Hematopoietic multipotent progenitor cell treated with erythropoietin and hydrocortisone succinate and interleukin-3 and kit ligand, for 17 days (in vitro differentiated cells): ENCODE measurements around the gene RCAN1.

Source experiments
- DNase-seq: peaks from one replicate; pipeline ENCODE4 v3.0.0-alpha.2; 2015; ENCODE audit warnings: low spot score

Gene RCAN1

GRCh38 chr21:34598931-34599400 lies 15.9 kb downstream of the RCAN1 start:
- DNase-seq: no peak

GRCh38 chr21:34597406-34597805 lies 17.5 kb downstream of the RCAN1 start:
- DNase-seq: no peak

DNA sequence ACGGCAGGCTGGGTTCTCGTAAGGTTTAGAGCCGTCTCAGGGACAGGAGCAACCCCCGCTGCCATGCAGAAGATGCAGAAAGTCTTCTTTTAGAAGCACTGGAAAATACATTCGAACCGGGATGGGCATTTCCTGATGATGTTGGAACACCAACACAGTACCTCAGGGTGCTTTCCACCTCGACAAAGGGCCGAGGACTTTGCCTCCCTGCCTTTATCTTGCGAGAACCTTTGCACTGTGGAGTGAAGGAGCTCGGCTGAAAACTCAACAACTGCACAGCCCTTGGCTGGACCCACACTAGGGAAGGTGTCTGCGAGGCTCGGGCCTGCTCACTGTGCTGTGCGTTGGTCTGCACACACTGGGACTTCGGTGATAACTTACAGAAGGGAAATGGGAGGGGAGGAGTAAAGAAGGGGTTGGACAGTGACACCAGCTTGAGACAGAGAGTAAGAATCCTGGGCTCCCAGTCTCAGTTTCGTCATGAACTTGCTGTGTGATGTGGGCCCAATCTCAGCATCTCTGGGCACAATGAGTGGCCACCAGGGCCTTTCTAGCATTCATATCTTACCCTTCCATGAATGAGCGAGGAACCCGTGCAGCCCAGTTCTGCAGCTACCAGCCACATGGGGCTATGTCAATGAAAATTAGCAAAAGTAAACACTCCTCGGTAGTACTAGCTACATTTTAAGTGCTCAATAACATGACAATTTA lies 18.2 kb downstream of the RCAN1 start:
- DNase-seq: no peak

DNA sequence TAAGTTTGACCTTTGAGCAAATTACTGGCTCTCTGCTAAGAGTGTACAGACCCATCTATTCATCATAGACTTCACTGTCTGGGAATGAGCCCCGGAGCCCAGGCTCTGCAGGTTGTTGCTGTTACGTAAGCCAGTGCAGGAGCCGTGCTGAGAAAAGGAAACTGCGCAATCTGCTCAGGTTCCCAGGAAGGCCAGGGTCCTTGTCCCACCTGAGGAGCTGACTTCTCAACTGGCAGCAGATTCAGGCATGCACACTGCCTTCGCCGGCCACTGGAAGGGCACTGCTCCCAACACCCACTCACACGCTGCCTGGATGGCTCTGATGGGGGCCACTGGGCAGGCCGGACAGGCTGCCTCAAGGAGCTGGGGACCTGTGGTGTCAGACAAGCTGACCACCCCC lies 19.5 kb downstream of the RCAN1 start:
- DNase-seq: no peak

GRCh38 chr21:34594566-34595234 lies 20.2 kb downstream of the RCAN1 start:
- no peak for DNase-seq

- DNase-seq: no peak
Observed at GRCh38 chr21:34593954-34594531, 20.9 kb downstream of the RCAN1 start.

DNA sequence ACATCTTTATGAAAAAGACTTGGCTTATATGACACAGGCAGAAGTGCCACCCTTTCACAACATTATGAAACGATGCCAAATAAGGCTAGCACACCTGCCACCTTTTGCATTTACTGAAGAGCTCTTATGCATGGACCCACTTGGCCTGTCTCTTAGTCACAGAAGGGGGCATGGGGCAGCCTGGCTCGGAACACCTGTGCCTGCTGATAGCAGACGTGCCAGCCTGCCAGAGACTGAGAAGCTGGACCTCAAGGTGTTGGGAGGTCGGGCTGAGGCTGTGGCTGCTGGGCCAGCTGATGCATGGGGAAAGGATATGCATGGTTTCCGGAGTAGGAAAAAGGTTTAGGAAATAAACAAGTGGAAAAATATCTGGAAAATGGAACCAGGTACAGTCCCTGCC lies 21.5 kb downstream of the RCAN1 start:
- no peak for DNase-seq

DNA sequence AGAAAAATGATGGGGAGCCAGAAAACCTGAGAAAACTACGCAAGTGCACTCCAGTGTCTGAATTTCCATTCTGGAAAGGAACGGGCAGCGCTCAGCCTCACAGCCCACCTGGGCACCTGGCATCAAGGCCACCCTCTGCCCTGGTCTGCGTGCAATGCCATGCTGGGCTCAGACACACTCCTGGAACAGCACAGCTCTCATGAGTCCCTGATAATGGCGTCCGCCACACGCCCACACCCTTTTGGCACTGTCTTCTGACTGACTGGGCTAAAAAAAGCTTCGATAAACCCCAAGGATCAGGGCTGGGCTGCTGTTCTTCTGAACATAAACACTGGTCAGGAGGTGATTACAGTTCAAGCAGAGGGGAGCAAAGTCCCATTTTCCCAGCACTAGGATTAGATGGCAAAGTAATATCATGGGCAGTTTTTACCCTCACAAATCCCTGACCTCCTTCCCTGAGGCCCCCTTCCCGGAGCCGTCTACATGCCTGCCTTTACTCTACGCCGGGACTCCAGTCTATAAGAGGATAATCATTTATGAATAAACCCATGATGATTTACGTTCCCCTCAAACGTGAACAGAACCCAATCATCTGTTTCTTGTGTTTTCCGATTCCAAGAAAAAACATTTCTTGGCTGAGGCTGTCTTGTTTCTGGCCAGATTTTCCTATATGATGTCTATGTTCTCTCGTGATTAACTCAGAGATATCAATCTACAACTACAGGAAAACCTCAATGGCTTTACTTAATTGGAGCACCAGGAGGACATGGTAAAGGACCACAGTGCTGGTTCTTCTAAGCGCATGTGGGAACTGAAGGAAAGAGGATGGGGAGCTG lies 22.6 kb downstream of the RCAN1 start:
- peak; percentile 50 for DNase-seq

GRCh38 chr21:34590520-34590919 lies 24.4 kb downstream of the RCAN1 start:
- DNase-seq: no peak

DNA sequence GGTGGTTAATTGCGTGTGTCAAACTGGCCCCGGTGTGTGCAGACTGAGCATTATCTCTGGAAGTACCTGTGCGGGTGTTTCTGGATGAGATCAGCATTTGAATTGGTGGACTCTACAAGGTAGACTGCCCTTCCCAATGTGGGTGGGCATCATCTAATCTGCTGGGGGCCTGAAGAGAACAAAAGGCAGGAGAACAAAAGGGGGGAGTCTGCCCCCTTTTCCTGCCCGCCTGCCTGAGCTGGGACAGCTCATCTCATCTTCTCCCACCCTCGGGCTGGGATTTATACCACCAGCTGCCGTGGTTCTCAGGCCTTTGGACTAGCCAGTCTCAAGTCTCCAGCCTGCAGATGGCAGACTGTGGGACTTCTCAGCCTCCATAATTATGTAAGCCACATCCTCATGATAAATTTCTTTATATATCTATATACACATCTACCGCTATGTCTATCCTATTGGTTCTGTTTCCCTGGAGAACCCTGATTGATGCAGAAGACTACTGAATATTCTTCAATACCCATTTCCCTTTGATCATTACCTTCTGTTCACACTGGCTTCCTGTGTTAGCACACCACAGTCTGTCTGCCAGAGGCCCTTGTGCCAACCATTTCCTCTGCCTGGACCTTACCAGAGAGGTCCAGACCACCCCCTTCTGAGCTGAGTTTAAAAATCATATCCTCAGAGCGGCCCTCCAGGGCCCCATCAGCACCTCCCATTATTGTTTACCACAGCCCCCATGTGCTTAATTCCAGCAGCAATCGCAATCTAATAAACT lies 25.2 kb downstream of the RCAN1 start:
- no peak for DNase-seq

DNA sequence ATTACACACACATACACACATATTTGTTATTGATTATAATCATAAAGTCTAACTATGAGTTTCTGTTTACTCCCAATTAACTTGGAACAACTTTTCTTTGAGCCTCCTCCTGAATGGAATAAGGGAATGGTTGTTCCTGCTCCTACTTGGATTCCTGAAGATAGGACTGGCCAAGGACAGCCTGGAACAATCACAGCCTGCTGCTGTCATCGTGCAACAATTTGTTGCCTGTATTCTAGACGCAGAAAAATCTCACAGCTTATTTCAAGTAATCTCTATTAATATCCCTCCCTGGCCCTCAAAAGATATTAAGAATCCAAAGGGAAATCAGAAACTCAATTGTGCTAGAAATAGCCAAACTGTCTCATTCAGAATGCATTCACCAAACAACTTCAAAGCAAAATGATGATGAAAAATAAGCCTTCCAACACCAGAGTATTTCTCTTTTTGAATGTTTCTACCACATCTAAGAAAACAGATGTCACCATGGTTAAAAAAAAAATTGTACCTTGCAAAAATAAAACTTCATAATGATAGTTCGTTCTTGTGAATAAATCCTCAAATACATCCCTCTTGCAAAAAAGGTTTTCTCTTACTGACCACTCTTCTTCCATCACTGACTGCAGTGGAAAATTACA lies 30.9 kb downstream of the RCAN1 start:
- DNase-seq: no peak

DNA sequence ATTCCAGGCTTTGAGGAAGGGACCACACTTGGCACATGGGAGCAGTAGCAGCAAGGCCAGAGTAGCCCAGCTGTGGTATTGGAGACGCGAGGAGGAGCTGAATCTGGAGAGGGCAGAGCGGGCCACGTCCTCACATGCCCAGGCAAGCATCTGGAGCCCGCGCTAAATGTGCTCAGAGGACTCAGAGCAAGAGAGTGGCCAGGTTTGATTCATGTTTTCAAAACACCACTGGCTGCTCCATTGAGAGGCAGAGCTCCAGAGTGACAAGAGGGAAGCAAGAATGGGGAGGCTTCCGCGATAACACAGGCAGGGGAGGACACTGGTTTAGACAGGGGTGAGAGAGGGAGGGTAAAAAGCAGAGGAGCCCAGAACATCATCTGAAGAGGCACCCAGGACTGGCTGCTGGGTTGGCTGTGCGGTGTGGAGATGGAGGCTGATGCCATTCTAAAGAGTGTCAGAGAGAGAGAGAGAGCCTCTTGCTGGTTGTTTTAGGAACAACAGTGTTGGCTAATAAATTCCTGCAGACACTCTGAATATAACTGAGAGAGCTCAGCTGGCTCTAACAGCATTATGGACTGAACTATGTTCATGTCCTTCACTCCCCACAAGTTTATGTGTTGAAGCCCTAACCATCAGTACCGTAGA lies 32.3 kb downstream of the RCAN1 start:
- no peak for DNase-seq

DNA sequence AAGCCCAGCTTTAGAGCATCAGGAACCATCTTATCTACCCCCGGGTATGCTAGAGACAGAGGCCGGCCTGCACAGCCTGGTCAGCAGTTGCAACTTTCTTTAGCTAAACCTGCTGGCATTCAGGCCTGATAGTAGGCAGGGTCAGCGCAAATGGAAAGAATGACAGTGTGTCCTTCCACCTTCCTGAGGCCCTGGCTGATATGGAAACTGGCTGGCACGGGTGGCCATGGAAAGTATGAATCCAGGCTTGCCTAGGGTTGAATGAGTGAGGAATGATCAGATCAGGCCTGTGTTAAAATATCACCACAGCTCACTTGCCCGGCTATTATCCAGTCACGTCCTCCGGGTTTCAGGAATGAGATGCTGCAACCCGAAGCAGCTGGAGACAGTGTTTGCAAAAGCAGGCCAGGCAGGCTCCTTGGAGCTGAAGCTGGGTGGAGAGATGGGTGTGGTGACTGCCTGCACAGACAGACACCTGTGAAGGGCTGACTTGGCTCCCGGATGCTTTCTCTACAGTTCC lies 34.7 kb downstream of the RCAN1 start:
- DNase-seq: no peak

- no peak for DNase-seq
Observed at GRCh38 chr21:34579411-34579810, 35.5 kb downstream of the RCAN1 start.

- DNase-seq: no peak
Observed at GRCh38 chr21:34576041-34576511, 38.8 kb downstream of the RCAN1 start.

DNA sequence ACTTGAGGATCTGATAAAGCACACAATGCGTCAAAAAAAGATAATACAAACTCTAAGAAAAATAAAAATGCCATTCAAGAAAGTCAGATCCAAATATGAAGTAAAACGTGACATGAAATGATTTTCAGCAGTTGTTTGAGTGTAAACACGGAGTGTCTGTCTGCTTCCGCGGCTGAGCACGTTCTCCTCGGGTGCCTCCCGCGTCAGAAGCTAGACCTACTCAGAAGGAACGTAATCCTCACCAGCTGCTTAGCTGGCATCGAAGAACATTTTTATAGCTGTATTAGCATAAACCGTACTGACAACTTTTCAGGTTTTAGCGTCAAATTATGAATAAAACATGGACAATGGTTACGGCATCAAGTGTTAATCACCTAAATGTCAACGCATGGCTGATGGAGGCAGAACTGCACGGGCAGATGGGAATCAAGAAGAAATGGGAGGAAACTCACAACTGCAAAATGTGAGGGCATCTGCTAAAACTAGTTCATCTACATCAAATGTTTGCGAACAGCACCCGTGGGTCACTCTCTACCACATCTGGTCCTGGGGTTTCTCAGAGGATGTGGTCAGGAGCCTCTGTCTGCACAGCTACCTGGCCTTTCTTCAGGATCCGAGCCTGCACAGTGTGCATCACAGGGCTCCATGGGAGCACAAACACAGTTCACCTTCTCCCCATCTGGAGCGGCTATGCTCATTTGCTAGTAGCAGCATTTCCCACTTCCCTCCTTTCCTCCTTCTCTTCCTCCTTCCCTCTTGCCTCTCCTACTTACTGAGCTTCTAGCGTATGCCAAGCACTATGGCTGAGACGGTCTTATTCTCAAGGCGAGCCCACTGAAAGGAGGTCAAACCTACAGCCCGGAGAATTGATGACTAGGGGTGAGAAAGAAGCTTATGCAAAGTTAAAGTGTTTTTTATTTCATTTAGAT lies 40.0 kb downstream of the RCAN1 start:
- no peak for DNase-seq

- no peak for DNase-seq
Observed at GRCh38 chr21:34571994-34572393, 42.9 kb downstream of the RCAN1 start.

- DNase-seq: no peak
Observed at GRCh38 chr21:34570313-34570712, 44.6 kb downstream of the RCAN1 start.

DNA sequence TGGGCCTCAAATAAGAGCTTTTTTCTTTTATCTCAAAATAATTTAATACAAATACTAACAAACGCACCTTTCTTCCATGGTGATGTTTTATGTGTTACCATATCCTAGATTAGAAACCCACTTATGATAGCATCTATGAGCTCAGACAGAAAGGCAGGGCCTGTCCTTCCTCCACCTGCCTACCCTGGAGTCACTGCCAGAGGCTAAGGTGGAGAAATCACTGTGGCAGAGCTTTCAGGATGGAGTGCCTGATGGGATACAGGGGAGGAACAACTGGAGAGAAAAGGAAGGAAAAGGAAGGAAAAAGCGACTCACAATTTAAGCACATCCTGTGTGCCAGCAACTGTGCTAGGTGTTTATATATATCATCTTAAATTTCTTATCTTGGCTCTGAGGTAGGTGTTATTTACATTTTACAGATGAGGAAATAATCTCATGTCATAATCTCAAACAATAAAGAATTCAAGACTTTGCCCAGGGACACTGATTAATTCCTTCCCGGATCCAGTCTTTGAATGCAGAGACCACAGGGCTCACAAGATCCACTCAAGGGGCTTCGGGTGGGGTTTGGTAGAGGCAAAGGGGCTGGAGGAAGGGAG lies 45.4 kb downstream of the RCAN1 start:
- no peak for DNase-seq
